H9 (cell line): Measurements from ENCODE around the gene CCDC88A. TPM values are rescaled to one million over a fixed set of nuclear protein-coding genes. Genes with fewer than 3 reads are reported as not detected.
"Not testable (repeated sequence)": the region's sequence is repeated elsewhere in the genome, so short reads cannot be mapped to it uniquely, and the experiment has no call there.

Source experiments
- DNase-seq: peaks from one replicate; pipeline ENCODE4 v3.0.0-alpha.2; 2017
- H2AFZ ChIP-seq: one replicate; pipeline ENCODE4 v1.6.1; 2013; ENCODE audit warnings: mild to moderate bottlenecking, low read length, control low read depth, moderate library complexity
- H2AK5ac ChIP-seq: 2 replicates; pipeline ENCODE4 v1.6.1; 2013; ENCODE audit warnings: low read length, control low read depth, mixed read lengths; ENCODE audit not compliant: insufficient read length
- H2BK120ac ChIP-seq: one replicate; pipeline ENCODE4 v1.6.1; 2013; ENCODE audit warnings: low read depth, mild to moderate bottlenecking, low read length, control low read depth, inconsistent platforms; ENCODE audit not compliant: poor library complexity, severe bottlenecking
- H2BK12ac ChIP-seq: 2 replicates; pipeline ENCODE4 v1.6.1; 2013; ENCODE audit warnings: low read length, control low read depth, mixed read lengths, low read depth; ENCODE audit not compliant: insufficient read length
- H2BK15ac ChIP-seq: 2 replicates; pipeline ENCODE4 v1.6.1; 2013; ENCODE audit warnings: low read depth, low read length, control low read depth
- H2BK20ac ChIP-seq: one replicate; pipeline ENCODE4 v1.6.1; 2013; ENCODE audit warnings: low read depth, mild to moderate bottlenecking, low read length, control low read depth, inconsistent platforms; ENCODE audit not compliant: poor library complexity, severe bottlenecking
- H2BK5ac ChIP-seq: 2 replicates; pipeline ENCODE4 v1.6.1; 2013; ENCODE audit warnings: low read length, control low read depth, mixed read lengths; ENCODE audit not compliant: insufficient read length
- H3K14ac ChIP-seq: 2 replicates; pipeline ENCODE4 v1.6.1; 2013; ENCODE audit warnings: low read length, control low read depth; ENCODE audit not compliant: insufficient read depth
- H3K18ac ChIP-seq: 2 replicates; pipeline ENCODE4 v1.6.1; 2013; ENCODE audit warnings: low read depth, mild to moderate bottlenecking, mixed read lengths, low read length, control low read depth; ENCODE audit not compliant: insufficient read length
- H3K23ac ChIP-seq: 2 replicates; pipeline ENCODE4 v1.6.1; 2013; ENCODE audit warnings: low read length, control low read depth, mixed read lengths, low read depth; ENCODE audit not compliant: insufficient read length
- H3K23me2 ChIP-seq: 2 replicates; pipeline ENCODE4 v1.6.1; 2013; ENCODE audit warnings: low read depth, mild to moderate bottlenecking, mixed read lengths, low read length, control low read depth; ENCODE audit not compliant: insufficient read length, poor library complexity, severe bottlenecking
- H3K27ac ChIP-seq: 2 replicates; pipeline ENCODE4 v1.5.1; 2013; ENCODE audit warnings: low read length, control low read depth, mixed read lengths, low read depth; ENCODE audit not compliant: insufficient read length
- H3K27me3 ChIP-seq: 2 replicates; pipeline ENCODE4 v1.6.1; 2013; ENCODE audit warnings: low read length, control low read depth, inconsistent platforms; ENCODE audit not compliant: insufficient read depth
- H3K4ac ChIP-seq: 2 replicates; pipeline ENCODE4 v1.6.1; 2013; ENCODE audit warnings: low read depth, mild to moderate bottlenecking, control low read depth, inconsistent platforms, low read length, moderate library complexity
- H3K4me1 ChIP-seq: 2 replicates; pipeline ENCODE4 v1.6.1; 2013; ENCODE audit warnings: low read length, control low read depth, inconsistent platforms; ENCODE audit not compliant: insufficient read depth
- H3K4me2 ChIP-seq: 2 replicates; pipeline ENCODE4 v1.6.1; 2013; ENCODE audit warnings: low read length, control low read depth, mixed read lengths; ENCODE audit not compliant: insufficient read length, insufficient read depth
- H3K56ac ChIP-seq: 2 replicates; pipeline ENCODE4 v1.6.1; 2013; ENCODE audit warnings: low read depth, mild to moderate bottlenecking, mixed read lengths, low read length, control low read depth; ENCODE audit not compliant: insufficient read length
- H3K79me1 ChIP-seq: 2 replicates; pipeline ENCODE4 v1.6.1; 2013; ENCODE audit warnings: low read depth, mild to moderate bottlenecking, moderate library complexity, low read length, control low read depth, inconsistent platforms; ENCODE audit not compliant: insufficient read depth, poor library complexity, severe bottlenecking
- H3K79me2 ChIP-seq: 2 replicates; pipeline ENCODE4 v1.6.1; 2013; ENCODE audit warnings: low read length, control low read depth, inconsistent platforms; ENCODE audit not compliant: insufficient read depth
- H3K9ac ChIP-seq: 2 replicates; pipeline ENCODE4 v1.6.1; 2013; ENCODE audit warnings: low read length, control low read depth, mixed read lengths; ENCODE audit not compliant: insufficient read length; ENCODE audit errors: extremely low read depth
- H3K9me3 ChIP-seq: one replicate; pipeline ENCODE4 v1.6.1; 2013; ENCODE audit warnings: low read depth, low read length, inconsistent platforms; ENCODE audit not compliant: control insufficient read depth
- H3T11ph ChIP-seq: one replicate; pipeline ENCODE4 v1.6.1; 2013; ENCODE audit warnings: mild to moderate bottlenecking, low read length, control low read depth, inconsistent platforms
- H4K20me1 ChIP-seq: one replicate; pipeline ENCODE4 v1.6.1; 2013; ENCODE audit not compliant: control insufficient read depth, insufficient read length, insufficient read depth
- H4K5ac ChIP-seq: 2 replicates; pipeline ENCODE4 v1.6.1; 2013; ENCODE audit warnings: low read depth, mild to moderate bottlenecking, mixed read lengths, low read length, control low read depth; ENCODE audit not compliant: insufficient read length
- H4K8ac ChIP-seq: replicated peaks from 2 replicates; pipeline ENCODE4 v1.6.1; 2013; ENCODE audit warnings: low read length, control low read depth, mixed read lengths, low read depth; ENCODE audit not compliant: insufficient read length
- H4K91ac ChIP-seq: 2 replicates; pipeline ENCODE4 v1.6.1; 2013; ENCODE audit warnings: low read depth, mild to moderate bottlenecking, moderate library complexity, mixed read lengths, low read length, control low read depth; ENCODE audit not compliant: insufficient read length
- H3K27ac Mint-ChIP-seq, 3 experiments: 2 replicates in 2 of 3; 3 replicates in 1 of 3; pipeline ENCODE4 v1.8.0; 2020 to 2021; ENCODE audit warnings: mixed read lengths in 3 of 3, mild to moderate bottlenecking in 1 of 3, moderate library complexity in 1 of 3
- H3K27me3 Mint-ChIP-seq: 2 replicates; pipeline ENCODE4 v1.8.0; 2021; ENCODE audit warnings: low read depth, mild to moderate bottlenecking, moderate library complexity, mixed read lengths
- H3K36me3 Mint-ChIP-seq, 3 experiments: 2 replicates in 2 of 3; 3 replicates in 1 of 3; pipeline ENCODE4 v1.8.0; 2020 to 2021; ENCODE audit warnings: low read depth in 3 of 3, mixed read lengths in 3 of 3; ENCODE audit not compliant: insufficient read depth in 1 of 3
- H3K4me1 Mint-ChIP-seq, 2 experiments: 2 replicates each; pipeline ENCODE4 v1.8.0; 2020; ENCODE audit warnings: mixed read lengths in 2 of 2
- H3K4me3 Mint-ChIP-seq, 2 experiments: 2 replicates in 1 of 2; 3 replicates in 1 of 2; pipeline ENCODE4 v1.8.0; 2020 to 2021; ENCODE audit warnings: mild to moderate bottlenecking in 2 of 2, mixed read lengths in 2 of 2, moderate library complexity in 1 of 2
- H3K9me3 Mint-ChIP-seq, 2 experiments: 2 replicates in 1 of 2; 3 replicates in 1 of 2; pipeline ENCODE4 v1.8.0; 2020; ENCODE audit warnings: mild to moderate bottlenecking in 2 of 2, mixed read lengths in 2 of 2, moderate library complexity in 1 of 2
- CTCF ChIP-seq: fragments of 200-600 bp; sonication (generic); conservative IDR thresholded peaks from 3 replicates; pipeline ENCODE4 v1.8.0; 2021; ENCODE audit warnings: antibody characterized with exemption, mild to moderate bottlenecking
- WGBS: extraction: QIAGEN DNeasy Blood & Tissue Kit; methylation state at CpG from one replicate; pipeline ENCODE4 v1.1.7; 2013; ENCODE audit warnings: missing lambda C conversion rate, low lambda C conversion rate, mixed read lengths; ENCODE audit not compliant: insufficient read length; ENCODE audit errors: extremely low coverage; 5-methylcytosine and 5-hydroxymethylcytosine counted together
- total RNA-seq: library from RNA; stranded (reverse); gene quantifications from 2 replicates; pipeline ENCODE4 v1.2.1, GENCODE V29; 2021

The CCDC88A gene
- total RNA-seq, 1 experiment from 2014 or later = 91.8 TPM

- no peak overlapping the region for H3K56ac ChIP-seq
- no peak overlapping the region for H2AFZ ChIP-seq
- Mint-ChIP-seq H3K4me1 (peaks cover 13 to 19% of the 10 kb centered on the region in 2 experiments), H3K9me3 (no peaks in the 10 kb centered on the region; a peak in 1 of 5 replicates), H3K27ac (no peak overlapping the region), H3K36me3 (peaks cover 2 to 13% (median 4%) of the 10 kb centered on the region in 3 experiments; a peak in 6 of 7 replicates), H3K27me3 (no peaks in the 10 kb centered on the region), H3K4me3 (no peak overlapping the region)
- DNase-seq = no peak
- H3K23ac ChIP-seq = no peak overlapping the region
- H4K5ac ChIP-seq = no peak overlapping the region
- WGBS = no CpG with 5 or more reads among the region's 2 CpGs
- H4K20me1 ChIP-seq = no peaks in the 10 kb centered on the region
- H2BK12ac ChIP-seq = no peak overlapping the region
- H3K79me2 ChIP-seq = no peaks in the 10 kb centered on the region
- H3K4ac ChIP-seq = no peak overlapping the region
- no peaks in the 10 kb centered on the region for H3K9me3 ChIP-seq
- H3K18ac ChIP-seq = no peak overlapping the region
- no peaks in the 10 kb centered on the region for H3K79me1 ChIP-seq
- no peak overlapping the region for H2BK20ac ChIP-seq
- no peak for TF ChIP-seq CTCF
- no peak overlapping the region for H4K91ac ChIP-seq
- no peaks in the 10 kb centered on the region for H3K23me2 ChIP-seq
- no peak overlapping the region for H2BK120ac ChIP-seq
- H3K4me1 ChIP-seq = no peaks in the 10 kb centered on the region
- H4K8ac ChIP-seq = no peak overlapping the region
- no peak overlapping the region for H3K14ac ChIP-seq
- H2AK5ac ChIP-seq = no peak overlapping the region
- no peak overlapping the region for H2BK15ac ChIP-seq
- H2BK5ac ChIP-seq = no peak overlapping the region
- H3T11ph ChIP-seq = no peak overlapping the region
- no peak overlapping the region for H3K27ac ChIP-seq
- no peak overlapping the region for H3K4me2 ChIP-seq
- H3K9ac ChIP-seq = no peak overlapping the region
- H3K27me3 ChIP-seq = no peaks in the 10 kb centered on the region
These were observed 28.5 kb downstream of the CCDC88A start for GRCh38 chr2:55391155-55391554.

- H3K36me3 Mint-ChIP-seq, H3K9me3 Mint-ChIP-seq, H2BK15ac ChIP-seq, H3K27me3 ChIP-seq, H2AK5ac ChIP-seq, H3K14ac ChIP-seq, H3K27ac ChIP-seq, H4K8ac ChIP-seq, H3K23me2 ChIP-seq, H3K79me2 ChIP-seq, H2BK12ac ChIP-seq, DNase-seq, H3K27ac Mint-ChIP-seq, H3T11ph ChIP-seq, H3K18ac ChIP-seq, H2BK20ac ChIP-seq, H3K23ac ChIP-seq, H3K4me1 Mint-ChIP-seq, H4K91ac ChIP-seq, H4K20me1 ChIP-seq, H2AFZ ChIP-seq, H3K79me1 ChIP-seq, H4K5ac ChIP-seq, H3K56ac ChIP-seq, H3K9me3 ChIP-seq, H2BK5ac ChIP-seq, H3K27me3 Mint-ChIP-seq, H2BK120ac ChIP-seq, H3K9ac ChIP-seq, H3K4me3 Mint-ChIP-seq, H3K4me1 ChIP-seq, H3K4me2 ChIP-seq, H3K4ac ChIP-seq: not testable (repeated sequence)
- whole genome bisulfite sequencing = no CpG with 5 or more reads among the region's 10 CpGs
These were observed 34.1 kb downstream of the CCDC88A start for GRCh38 chr2:55385516-55385915.
